Upper lobe of left lung (tissue), 6 donors: ENCODE data around the gene OR4K1. TPM values are rescaled to one million over a fixed set of nuclear protein-coding genes. Genes with fewer than 3 reads are reported as not detected.
A peak's percentile ranks its signal among the peaks of the same experiment; 100 is the strongest.

ENCODE experiments used
- ATAC-seq, 2 donors: fragments of 200-7000 bp; cut with Tn5 transposase; one replicate each; pipeline ENCODE4 v1.9.1; 2022; ENCODE audit warnings: mild to moderate bottlenecking in 2 of 2, moderate library complexity in 2 of 2; ENCODE audit not compliant: low FRiP score in 2 of 2
- DNase-seq, 2 donors: peaks; one replicate each; pipeline ENCODE4 v3.0.0-alpha.2; 2019 to 2020
- H3K27ac ChIP-seq, 4 donors: fragments of 200-600 bp; sonication (generic); one replicate each; pipeline ENCODE4 v1.5.1; 2016 to 2019
- H3K27me3 ChIP-seq, 4 donors: fragments of 200-600 bp; sonication (generic); one replicate each; pipeline ENCODE4 v1.5.1; 2017 to 2019
- H3K36me3 ChIP-seq, 4 donors: fragments of 200-600 bp; sonication (generic); one replicate each; pipeline ENCODE4 v1.5.1; 2016 to 2019
- H3K4me1 ChIP-seq, 4 donors: fragments of 200-600 bp; sonication (generic); one replicate each; pipeline ENCODE4 v1.5.1; 2018 to 2019
- H3K4me3 ChIP-seq, 4 donors: fragments of 200-600 bp; sonication (generic); one replicate each; pipeline ENCODE4 v1.5.1; 2017 to 2019; ENCODE audit warnings: mild to moderate bottlenecking in 2 of 4, moderate library complexity in 1 of 4
- H3K9me3 ChIP-seq, 4 donors: fragments of 200-600 bp; sonication (generic); one replicate each; pipeline ENCODE4 v1.5.1; 2018 to 2019
- CTCF ChIP-seq, 6 experiments: fragments of 450-650 bp in 4 of 6; fragments of 200-600 bp in 2 of 6; sonication (generic) in 2 of 6; IDR thresholded peaks; one replicate each; pipeline ENCODE4 v1.5.1; 2016 to 2019; ENCODE audit warnings: antibody characterized with exemption in 6 of 6
- EP300 ChIP-seq, 4 donors: sonication (generic); formaldehyde crosslinking; IDR thresholded peaks; one replicate each; pipeline ENCODE4 v1.5.1; 2017; ENCODE audit warnings: antibody characterized with exemption in 4 of 4, control low read depth in 2 of 4
- POLR2A ChIP-seq, 4 donors: fragments of 450-650 bp; IDR thresholded peaks; one replicate each; pipeline ENCODE4 v1.5.1; 2016 to 2017; ENCODE audit warnings: antibody characterized with exemption in 4 of 4, mild to moderate bottlenecking in 2 of 4
- POLR2AphosphoS5 ChIP-seq, 2 donors: sonication (generic); formaldehyde crosslinking; IDR thresholded peaks; one replicate each; pipeline ENCODE4 v1.5.1; 2017; ENCODE audit warnings: antibody characterized with exemption in 2 of 2
- WGBS, 2 donors: methylation state at CpG; one replicate each; pipeline ENCODE4 v1.1.5; 2017 to 2018; 5-methylcytosine and 5-hydroxymethylcytosine counted together
- total RNA-seq, 6 donors: library from RNA; depleted of rRNA in 4 of 6; stranded (reverse); fragments of >200 nt in 4 of 6; gene quantifications; one replicate each; pipeline versions ENCODE4 v1.1.0 to v1.2.1, GENCODE V29; 2016 to 2021
- donor health status: DM: no; HTN: no; CAD: no; lungs with moderate emphysema.
- donor health status: DM: no; HTN: yes; CAD: no; lungs with severe emphysema.

The OR4K1 gene
- not detected for total RNA-seq

GRCh38 chr14:19930617-19931016, at the start of gene OR4K1:
Gene OR4K1 (plus strand): TSS chr14:19930917. CDS start chr14:19935667, 4,750 bp downstream.
- Histone ChIP-seq H3K27ac (no peak within 1 kb of the TSS), H3K9me3 (no peaks in the 10 kb centered on the region), H3K4me3 (no peak within 1 kb of the TSS), H3K27me3 (no peaks in the 10 kb centered on the region), H3K4me1 (no peaks in the 10 kb centered on the region), H3K36me3 (no peaks in the 10 kb centered on the region)
- WGBS, 2 donors, result 61 to 62% methylated on average over 3 of the region's 3 CpGs
- ATAC-seq (no peak), DNase-seq (no peak)
- TF ChIP-seq POLR2AphosphoS5 (IDR thresholded peaks at IDR 0.05), result no peak
- no peak for TF ChIP-seq CTCF (IDR thresholded peaks at IDR 0.05)
- no peak for TF ChIP-seq POLR2A (IDR thresholded peaks at IDR 0.05)
- no peak for TF ChIP-seq EP300 (IDR thresholded peaks at IDR 0.05)

- no peak for DNase-seq
Measured at GRCh38 chr14:19895282-19895681, 35.4 kb upstream of the OR4K1 start.

GRCh38 chr14:19900999-19901398, 29.7 kb upstream of the OR4K1 start:
- Histone ChIP-seq H3K4me3 (no peak overlapping the region), H3K27ac (no peak overlapping the region), H3K27me3 (no peaks in the 10 kb centered on the region), H3K9me3 (peaks cover 0 to 15% (median 5%) of the 10 kb centered on the region in 4 donors), H3K4me1 (no peaks in the 10 kb centered on the region), H3K36me3 (no peaks in the 10 kb centered on the region)
- peak; percentile 4 to 8 for ATAC-seq
- TF ChIP-seq POLR2AphosphoS5 (IDR thresholded peaks at IDR 0.05), result no peak
- TF ChIP-seq CTCF (IDR thresholded peaks at IDR 0.05), result no peak
- no peak for TF ChIP-seq EP300 (IDR thresholded peaks at IDR 0.05)
- TF ChIP-seq POLR2A (IDR thresholded peaks at IDR 0.05), result no peak
- no peak for DNase-seq
- WGBS, 2 donors, result 48 to 63% methylated on average over 3 of the region's 3 CpGs

More at GRCh38 chr14:19895282-19895681, 35.4 kb upstream of the OR4K1 start:
- H3K4me1 ChIP-seq, result no peaks in the 10 kb centered on the region
- 58 to 73% methylated on average over 2 of the region's 2 CpGs for WGBS, 2 donors
- H3K9me3 ChIP-seq, result peaks cover 0 to 61% (median 25%) of the 10 kb centered on the region in 4 donors
- H3K36me3 ChIP-seq, result no peaks in the 10 kb centered on the region
- H3K27me3 ChIP-seq, result no peaks in the 10 kb centered on the region
- ATAC-seq, result peak; percentile 34 to 35
- TF ChIP-seq POLR2AphosphoS5 (IDR thresholded peaks at IDR 0.05), result no peak
- TF ChIP-seq CTCF (IDR thresholded peaks at IDR 0.05), result no peak
- TF ChIP-seq POLR2A (IDR thresholded peaks at IDR 0.05), result no peak
- TF ChIP-seq EP300 (IDR thresholded peaks at IDR 0.05), result no peak
- no peak overlapping the region for H3K4me3 ChIP-seq
- no peak overlapping the region for H3K27ac ChIP-seq

- Histone ChIP-seq H3K9me3 (peaks cover 0 to under 1% (median 0%) of the 10 kb centered on the region in 4 donors), H3K4me1 (no peaks in the 10 kb centered on the region), H3K27ac (no peak overlapping the region), H3K4me3 (no peak overlapping the region), H3K27me3 (no peaks in the 10 kb centered on the region), H3K36me3 (no peaks in the 10 kb centered on the region)
- ATAC-seq, result peak in 1 of 2 donors; percentile 1
- no peak for TF ChIP-seq EP300 (IDR thresholded peaks at IDR 0.05)
- TF ChIP-seq POLR2AphosphoS5 (IDR thresholded peaks at IDR 0.05), result no peak
- no peak for TF ChIP-seq POLR2A (IDR thresholded peaks at IDR 0.05)
- TF ChIP-seq CTCF (IDR thresholded peaks at IDR 0.05), result no peak
- WGBS, 2 donors, result 66 to 72% methylated on average over 4 of the region's 4 CpGs
- DNase-seq, result no peak
Measured at GRCh38 chr14:19902409-19902808, 28.3 kb upstream of the OR4K1 start.

- Histone ChIP-seq H3K4me3 (no peak overlapping the region), H3K36me3 (no peaks in the 10 kb centered on the region), H3K4me1 (no peaks in the 10 kb centered on the region), H3K9me3 (no peaks in the 10 kb centered on the region), H3K27ac (no peak overlapping the region), H3K27me3 (no peaks in the 10 kb centered on the region)
- ATAC-seq (no peak), DNase-seq (no peak)
- TF ChIP-seq CTCF (IDR thresholded peaks at IDR 0.05) (no peak), POLR2AphosphoS5 (IDR thresholded peaks at IDR 0.05) (no peak), POLR2A (IDR thresholded peaks at IDR 0.05) (no peak), EP300 (IDR thresholded peaks at IDR 0.05) (no peak)
Measured at GRCh38 chr14:19906665-19907064, 24.1 kb upstream of the OR4K1 start.
